Measurements from ENCODE around the gene CHRNE.

- TF ChIP-seq CTCF (IDR thresholded peaks at IDR 0.05) (no peak), POLR2A (IDR thresholded peaks at IDR 0.05) (no peak)
These were observed 32.8 kb upstream of the CHRNE start for GRCh38 chr17:4935650-4936049.

Data from lower leg skin (tissue), 3 donors.